Caco-2 (cell line): ENCODE measurements around the gene ZNF746. TPM values are rescaled to one million over a fixed set of nuclear protein-coding genes. Genes with fewer than 3 reads are reported as not detected.

Experiments
- BruUV-seq: library from RNA; stranded (reverse); fragments of 400-500 nt; replicated peaks from 2 replicates; lab custom pipeline; 2021; lab: Mats Ljungman, UMichigan
- CTCF ChIA-PET: fragments of 300-600 bp; sonication (Branson Sonifier 250); formaldehyde crosslinking; loops from one replicate; lab custom pipeline; 2022; ENCODE audit warnings: antibody characterized with exemption; lab: Charles Lee
- POLR2A ChIA-PET: fragments of 300-600 bp; sonication (Branson Sonifier 250); formaldehyde crosslinking; loops from one replicate; lab custom pipeline; 2022; ENCODE audit warnings: antibody characterized with exemption; lab: Charles Lee
- DNase-seq, 2 experiments: peaks; one replicate each; pipeline versions ENCODE4 v3.0.0 to v3.0.0-alpha.2; 2020 to 2022
- H3K27me3 ChIP-seq: replicated peaks from 2 replicates; pipeline ENCODE4 v1.6.0; 2011; ENCODE audit warnings: low read length; ENCODE audit not compliant: control insufficient read depth, insufficient read depth
- H3K36me3 ChIP-seq: 2 replicates; pipeline ENCODE4 v1.5.1; 2011; ENCODE audit warnings: low read length; ENCODE audit not compliant: control insufficient read depth, insufficient read depth
- H3K4me1 ChIP-seq: fragments of 250-450 bp; sonication (Bioruptor Pico); 2 replicates; pipeline ENCODE4 v1.5.1; 2020; ENCODE audit warnings: mild to moderate bottlenecking
- H3K4me3 ChIP-seq: 2 replicates; pipeline ENCODE4 v1.5.1; 2011; ENCODE audit warnings: low read depth, mild to moderate bottlenecking, control low read depth, low read length
- H3K9me3 ChIP-seq: fragments of 250-450 bp; sonication (Bioruptor Pico); 2 replicates; pipeline ENCODE4 v1.5.1; 2020; ENCODE audit warnings: mild to moderate bottlenecking, moderate library complexity
- H3K27ac Mint-ChIP-seq: one replicate; pipeline ENCODE4 v1.8.0; 2022; ENCODE audit warnings: mixed read lengths; ENCODE audit not compliant: unreplicated experiment
- H3K27me3 Mint-ChIP-seq: one replicate; pipeline ENCODE4 v1.8.0; 2022; ENCODE audit warnings: mixed read lengths; ENCODE audit not compliant: insufficient read depth, unreplicated experiment
- H3K36me3 Mint-ChIP-seq: one replicate; pipeline ENCODE4 v1.8.0; 2022; ENCODE audit warnings: mild to moderate bottlenecking, mixed read lengths; ENCODE audit not compliant: insufficient read depth, unreplicated experiment
- H3K4me1 Mint-ChIP-seq: one replicate; pipeline ENCODE4 v1.8.0; 2022; ENCODE audit warnings: low read depth, mixed read lengths; ENCODE audit not compliant: unreplicated experiment
- H3K4me3 Mint-ChIP-seq: one replicate; pipeline ENCODE4 v1.8.0; 2022; ENCODE audit warnings: mild to moderate bottlenecking, moderate library complexity, mixed read lengths; ENCODE audit not compliant: unreplicated experiment
- H3K9me3 Mint-ChIP-seq: one replicate; pipeline ENCODE4 v1.8.0; 2022; ENCODE audit warnings: mixed read lengths; ENCODE audit not compliant: unreplicated experiment
- CTCF ChIP-seq, 2 experiments: fragments of 200-600 bp in 1 of 2; IDR thresholded peaks; 1 replicate in 1 of 2; 2 replicates in 1 of 2; pipeline versions ENCODE4 v1.5.1 to v1.8.0; 2011 to 2022; ENCODE audit warnings: antibody characterized with exemption in 1 of 2, control low read depth in 1 of 2, inconsistent platforms in 1 of 2, low read depth in 1 of 2, low read length in 1 of 2, mild to moderate bottlenecking in 1 of 2, moderate library complexity in 1 of 2; ENCODE audit not compliant: insufficient read depth in 1 of 2, severe bottlenecking in 1 of 2, unreplicated experiment in 1 of 2
- intact Hi-C: fragments of 100-400 bp; cut with micrococcal nuclease; formaldehyde crosslinking; loops from one replicate; pipeline ENCODE4 v1.10.0; 2022; ENCODE audit not compliant: unreplicated experiment
- total RNA-seq: library from RNA; stranded (reverse); gene quantifications from 2 replicates; pipeline ENCODE4 v1.2.3, GENCODE V29; 2022

Gene ZNF746
- total RNA-seq, 1 experiment from 2014 or later = 19.3 TPM

DNA sequence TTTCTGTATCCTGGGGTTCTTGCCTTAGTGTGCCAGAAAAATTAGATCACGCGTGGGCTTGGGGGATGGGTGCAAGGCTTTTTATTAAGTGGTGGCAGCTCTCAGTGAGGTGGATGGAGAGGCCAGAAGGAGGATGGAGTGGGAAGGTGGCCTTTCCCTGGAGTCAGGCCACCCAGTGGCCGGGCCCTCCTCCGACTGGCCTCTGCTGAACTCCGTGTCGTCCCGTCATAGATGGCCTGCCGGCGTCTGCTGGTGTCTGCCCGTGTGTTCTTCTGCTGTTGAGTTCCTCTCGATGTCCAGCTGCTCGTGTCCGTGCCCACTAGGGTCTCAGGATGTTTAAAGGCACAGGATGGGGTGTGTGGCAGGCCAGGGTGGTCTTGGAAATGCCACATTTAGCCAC lies 4.0 kb upstream of the ZNF746 start:
- BruUV-seq = no TSS peak
- Mint-ChIP-seq H3K9me3 (peaks cover 21% of the 10 kb centered on the region), H3K4me3 (no peak overlapping the region), H3K27ac (no peak overlapping the region), H3K36me3 (no peaks in the 10 kb centered on the region), H3K4me1 (peaks cover 10% of the 10 kb centered on the region), H3K27me3 (no peaks in the 10 kb centered on the region)
- Histone ChIP-seq H3K4me1 (peaks cover 3% of the 10 kb centered on the region; the same call in 1 of the 2 replicates), H3K9me3 (peaks cover 18% of the 10 kb centered on the region), H3K4me3 (no peak overlapping the region), H3K36me3 (no peaks in the 10 kb centered on the region), H3K27me3 (no peaks in the 10 kb centered on the region)
- ChIA-PET CTCF (no interaction called here), POLR2A (no interaction called here)
- intact Hi-C loops = no loop called here
- DNase-seq = no peak
- no peak for TF ChIP-seq CTCF (IDR thresholded peaks at IDR 0.05; ENCODE audit: insufficient read depth in 1 of 2, low read depth in 1 of 2, low read length in 1 of 2, severe bottlenecking in 1 of 2, unreplicated experiment in 1 of 2)

- H3K4me1 ChIP-seq = peaks cover 7% of the 10 kb centered on the region; the same call in 1 of the 2 replicates
- H3K36me3 ChIP-seq = no peaks in the 10 kb centered on the region
- peaks cover 14% of the 10 kb centered on the region for H3K9me3 Mint-ChIP-seq
- no TSS peak for BruUV-seq
- ChIA-PET POLR2A (no interaction called here), CTCF (interaction anchor here (0.6 kb wide), 1 partner anchor 74 kb away, joined by 4 read pairs; no protein-coding TSS in a partner anchor)
- DNase-seq = no peak
- H3K27me3 Mint-ChIP-seq = no peaks in the 10 kb centered on the region
- no peak overlapping the region for H3K4me3 Mint-ChIP-seq
- H3K9me3 ChIP-seq = peaks cover 10% of the 10 kb centered on the region
- no peaks in the 10 kb centered on the region for H3K36me3 Mint-ChIP-seq
- no peak for TF ChIP-seq CTCF (IDR thresholded peaks at IDR 0.05; ENCODE audit: insufficient read depth in 1 of 2, low read depth in 1 of 2, low read length in 1 of 2, severe bottlenecking in 1 of 2, unreplicated experiment in 1 of 2)
- H3K27me3 ChIP-seq = no peaks in the 10 kb centered on the region
- H3K4me1 Mint-ChIP-seq = peaks cover 18% of the 10 kb centered on the region
- no peak overlapping the region for H3K4me3 ChIP-seq
- no peak overlapping the region for H3K27ac Mint-ChIP-seq
- intact Hi-C loops = no loop called here
Measured at GRCh38 chr7:149500910-149501309, 3.3 kb upstream of the ZNF746 start.

DNA sequence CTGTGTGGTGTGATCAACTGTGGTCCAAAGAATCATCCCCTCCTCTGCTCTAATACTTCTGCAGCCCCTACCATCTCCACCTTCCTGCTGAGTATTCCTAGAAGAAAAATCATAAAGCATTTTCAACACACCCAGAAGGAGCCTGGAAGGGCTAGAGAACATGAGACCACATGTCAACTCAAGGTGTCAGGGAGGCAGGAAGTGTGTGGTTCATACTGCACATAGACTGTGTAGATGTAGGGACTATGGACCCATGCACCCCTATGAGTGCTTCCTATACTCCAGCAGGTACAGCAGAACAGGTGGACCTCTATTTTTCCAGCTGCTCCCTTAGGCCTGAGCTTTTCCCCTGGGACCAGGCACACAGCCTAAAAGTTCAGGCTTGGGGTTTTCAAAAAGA lies 2.6 kb upstream of the ZNF746 start:
- Mint-ChIP-seq H3K36me3 (no peaks in the 10 kb centered on the region), H3K4me1 (peaks cover 25% of the 10 kb centered on the region), H3K4me3 (no peak overlapping the region), H3K9me3 (peaks cover 6% of the 10 kb centered on the region), H3K27ac (no peak overlapping the region), H3K27me3 (no peaks in the 10 kb centered on the region)
- no peaks in the 10 kb centered on the region for H3K36me3 ChIP-seq
- DNase-seq = no peak
- no peak overlapping the region for H3K4me3 ChIP-seq
- no peak for TF ChIP-seq CTCF (IDR thresholded peaks at IDR 0.05; ENCODE audit: insufficient read depth in 1 of 2, low read depth in 1 of 2, low read length in 1 of 2, severe bottlenecking in 1 of 2, unreplicated experiment in 1 of 2)
- POLR2A ChIA-PET = no interaction called here
- H3K27me3 ChIP-seq = no peaks in the 10 kb centered on the region
- CTCF ChIA-PET = no interaction called here
- intact Hi-C loops = no loop called here
- peaks cover 8% of the 10 kb centered on the region; the same call in 1 of the 2 replicates for H3K4me1 ChIP-seq
- peaks cover 3% of the 10 kb centered on the region for H3K9me3 ChIP-seq
- BruUV-seq = no TSS peak
